ENCODE data around the gene RNF151. TPM values are rescaled to one million over a fixed set of nuclear protein-coding genes. Genes with fewer than 3 reads are reported as not detected.

Gene RNF151
- total RNA-seq, 1 experiment from 2014 or later: not detected

DNA sequence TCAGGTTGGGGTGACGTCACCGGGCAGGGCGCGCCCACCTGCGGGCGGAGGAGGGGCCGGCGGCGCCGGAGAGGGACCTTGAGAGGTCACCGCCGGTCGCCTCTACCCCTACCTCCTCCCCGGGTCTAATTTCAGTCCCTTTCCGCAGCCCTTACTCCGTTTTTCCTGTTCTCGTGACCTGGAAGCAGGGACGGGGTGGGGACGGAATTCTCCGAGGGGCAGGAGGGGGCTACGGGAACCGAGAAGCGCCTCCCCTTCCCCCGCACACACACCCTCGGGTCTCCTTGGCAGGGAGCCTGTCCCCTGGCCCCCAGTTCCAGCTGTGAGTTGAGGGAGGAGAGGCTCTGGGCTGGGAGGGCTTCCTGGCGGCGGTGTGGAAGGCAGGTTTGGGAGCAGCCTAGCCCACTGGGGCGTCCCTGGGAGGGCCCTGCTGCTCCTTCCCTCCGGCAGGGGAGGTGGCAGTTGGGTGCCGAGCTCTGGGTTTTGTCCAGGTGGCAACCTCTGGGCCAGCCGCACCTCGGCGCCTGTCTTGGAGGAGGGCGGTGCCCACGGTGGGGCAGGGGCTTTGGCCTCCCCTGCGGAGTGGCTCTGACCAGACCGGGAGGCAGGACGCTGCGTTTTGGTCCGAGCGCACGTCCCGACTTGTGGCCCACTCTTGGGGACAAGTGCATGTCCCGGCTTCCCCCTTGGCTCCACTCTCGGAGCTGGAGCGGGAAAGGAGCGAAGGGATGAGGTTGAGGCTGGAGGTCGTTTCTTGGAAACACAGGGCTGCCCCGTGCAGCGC, 23.9 kb downstream of the RNF151 start:
- peaks cover 18% of the 10 kb centered on the region for H3K4me1 ChIP-seq (ENCODE audit: control insufficient read depth, insufficient read depth, low read length)
- POLR2A ChIA-PET: interaction anchor here (0.6 kb wide), 1 partner anchor 51 kb away, joined by 5 read pairs; no protein-coding TSS in a partner anchor
- in situ Hi-C loops (cut with HindIII; ENCODE audit: low pct_unique_long_range_greater_than_20kb, low sequenced_read_pairs) (no loop called here), intact Hi-C loops (cut with micrococcal nuclease; ENCODE audit: unreplicated experiment) (no loop called here)
- DNase-seq (ENCODE audit: low read depth, low spot score) (no peak), ATAC-seq (peak; percentile 13; the same call in 1 of the 2 replicates)
- peak overlapping the region; percentile 50 to 67 for H3K4me3 ChIP-seq (ENCODE audit: low read depth in 2 of 2, low read length in 2 of 2)
- TF ChIP-seq SIN3A (IDR thresholded peaks at IDR 0.05; ENCODE audit: borderline replicate concordance, insufficient read depth, low read depth, low read length) (no peak), TCF7L2 (IDR thresholded peaks at IDR 0.05; ENCODE audit: low read depth, low read length) (no peak)
- TF ChIP-seq, protein P1, sequence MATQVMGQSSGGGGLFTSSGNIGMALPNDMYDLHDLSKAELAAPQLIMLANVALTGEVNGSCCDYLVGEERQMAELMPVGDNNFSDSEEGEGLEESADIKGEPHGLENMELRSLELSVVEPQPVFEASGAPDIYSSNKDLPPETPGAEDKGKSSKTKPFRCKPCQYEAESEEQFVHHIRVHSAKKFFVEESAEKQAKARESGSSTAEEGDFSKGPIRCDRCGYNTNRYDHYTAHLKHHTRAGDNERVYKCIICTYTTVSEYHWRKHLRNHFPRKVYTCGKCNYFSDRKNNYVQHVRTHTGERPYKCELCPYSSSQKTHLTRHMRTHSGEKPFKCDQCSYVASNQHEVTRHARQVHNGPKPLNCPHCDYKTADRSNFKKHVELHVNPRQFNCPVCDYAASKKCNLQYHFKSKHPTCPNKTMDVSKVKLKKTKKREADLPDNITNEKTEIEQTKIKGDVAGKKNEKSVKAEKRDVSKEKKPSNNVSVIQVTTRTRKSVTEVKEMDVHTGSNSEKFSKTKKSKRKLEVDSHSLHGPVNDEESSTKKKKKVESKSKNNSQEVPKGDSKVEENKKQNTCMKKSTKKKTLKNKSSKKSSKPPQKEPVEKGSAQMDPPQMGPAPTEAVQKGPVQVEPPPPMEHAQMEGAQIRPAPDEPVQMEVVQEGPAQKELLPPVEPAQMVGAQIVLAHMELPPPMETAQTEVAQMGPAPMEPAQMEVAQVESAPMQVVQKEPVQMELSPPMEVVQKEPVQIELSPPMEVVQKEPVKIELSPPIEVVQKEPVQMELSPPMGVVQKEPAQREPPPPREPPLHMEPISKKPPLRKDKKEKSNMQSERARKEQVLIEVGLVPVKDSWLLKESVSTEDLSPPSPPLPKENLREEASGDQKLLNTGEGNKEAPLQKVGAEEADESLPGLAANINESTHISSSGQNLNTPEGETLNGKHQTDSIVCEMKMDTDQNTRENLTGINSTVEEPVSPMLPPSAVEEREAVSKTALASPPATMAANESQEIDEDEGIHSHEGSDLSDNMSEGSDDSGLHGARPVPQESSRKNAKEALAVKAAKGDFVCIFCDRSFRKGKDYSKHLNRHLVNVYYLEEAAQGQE (IDR thresholded peaks at IDR 0.05; ENCODE audit: insufficient read depth in 1 of 2, low read depth in 2 of 2, low read length in 1 of 2): no peak
- TF ChIP-seq, protein P2, sequence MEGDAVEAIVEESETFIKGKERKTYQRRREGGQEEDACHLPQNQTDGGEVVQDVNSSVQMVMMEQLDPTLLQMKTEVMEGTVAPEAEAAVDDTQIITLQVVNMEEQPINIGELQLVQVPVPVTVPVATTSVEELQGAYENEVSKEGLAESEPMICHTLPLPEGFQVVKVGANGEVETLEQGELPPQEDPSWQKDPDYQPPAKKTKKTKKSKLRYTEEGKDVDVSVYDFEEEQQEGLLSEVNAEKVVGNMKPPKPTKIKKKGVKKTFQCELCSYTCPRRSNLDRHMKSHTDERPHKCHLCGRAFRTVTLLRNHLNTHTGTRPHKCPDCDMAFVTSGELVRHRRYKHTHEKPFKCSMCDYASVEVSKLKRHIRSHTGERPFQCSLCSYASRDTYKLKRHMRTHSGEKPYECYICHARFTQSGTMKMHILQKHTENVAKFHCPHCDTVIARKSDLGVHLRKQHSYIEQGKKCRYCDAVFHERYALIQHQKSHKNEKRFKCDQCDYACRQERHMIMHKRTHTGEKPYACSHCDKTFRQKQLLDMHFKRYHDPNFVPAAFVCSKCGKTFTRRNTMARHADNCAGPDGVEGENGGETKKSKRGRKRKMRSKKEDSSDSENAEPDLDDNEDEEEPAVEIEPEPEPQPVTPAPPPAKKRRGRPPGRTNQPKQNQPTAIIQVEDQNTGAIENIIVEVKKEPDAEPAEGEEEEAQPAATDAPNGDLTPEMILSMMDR (IDR thresholded peaks at IDR 0.05): no peak
- no peaks in the 10 kb centered on the region for H3K9me3 ChIP-seq (ENCODE audit: control insufficient read depth, insufficient read depth, low read depth, low read length)
- no peaks in the 10 kb centered on the region for H3K36me3 ChIP-seq (ENCODE audit: control insufficient read depth, insufficient read depth, low read length)
- no TSS peak for BruUV-seq (replicated peaks)
- peak overlapping the region; percentile 61; the same call in 1 of the 2 replicates for H3K27ac ChIP-seq (ENCODE audit: low read length)
- no peaks in the 10 kb centered on the region for H3K27me3 ChIP-seq (ENCODE audit: control insufficient read depth, insufficient read depth, low read length)
- CTCF ChIA-PET: no interaction called here

DNA sequence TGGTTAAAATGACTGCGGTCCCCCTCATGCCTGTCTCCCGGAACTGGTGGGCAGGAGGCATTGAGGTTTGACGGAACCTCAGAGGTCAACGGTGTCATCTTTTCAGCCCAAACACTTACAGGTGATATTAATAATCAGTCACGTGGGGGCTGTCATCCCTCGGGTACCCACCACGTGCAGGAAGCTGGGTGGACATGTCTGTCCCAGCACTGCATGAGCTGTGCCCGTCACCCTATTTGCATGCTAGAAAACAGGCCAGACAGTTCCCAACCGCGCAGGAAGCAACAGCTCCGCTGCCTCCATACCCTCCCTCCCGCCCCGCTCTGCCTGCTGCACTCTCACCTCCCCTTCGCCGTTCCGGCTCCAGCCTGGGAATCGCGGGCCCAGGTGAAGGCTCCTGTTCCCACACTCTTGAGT, 24.5 kb downstream of the RNF151 start:
- no peak overlapping the region for H3K27ac ChIP-seq (ENCODE audit: low read length)
- in situ Hi-C loops (cut with HindIII; ENCODE audit: low pct_unique_long_range_greater_than_20kb, low sequenced_read_pairs) (no loop called here), intact Hi-C loops (cut with micrococcal nuclease; ENCODE audit: unreplicated experiment) (no loop called here)
- H3K36me3 ChIP-seq (ENCODE audit: control insufficient read depth, insufficient read depth, low read length): no peaks in the 10 kb centered on the region
- ChIA-PET POLR2A (interaction anchor here (0.6 kb wide), 1 partner anchor 50 kb away, joined by 5 read pairs; no protein-coding TSS in a partner anchor), CTCF (no interaction called here)
- H3K4me3 ChIP-seq (ENCODE audit: low read depth in 2 of 2, low read length in 2 of 2): peak overlapping the region in 1 of 2 experiments; percentile 67; a peak in 1 of 4 replicates
- BruUV-seq (replicated peaks): no TSS peak
- no peaks in the 10 kb centered on the region for H3K27me3 ChIP-seq (ENCODE audit: control insufficient read depth, insufficient read depth, low read length)
- no peaks in the 10 kb centered on the region for H3K9me3 ChIP-seq (ENCODE audit: control insufficient read depth, insufficient read depth, low read depth, low read length)
- no peak for ATAC-seq
- TF ChIP-seq POLR2AphosphoS5 (IDR thresholded peaks at IDR 0.05; ENCODE audit: low read depth, low read length): no peak
- TF ChIP-seq, protein P2 (IDR thresholded peaks at IDR 0.05): no peak
- no peak for TF ChIP-seq SIN3A (IDR thresholded peaks at IDR 0.05; ENCODE audit: borderline replicate concordance, insufficient read depth, low read depth, low read length)
- TF ChIP-seq, protein P1 (IDR thresholded peaks at IDR 0.05; ENCODE audit: insufficient read depth in 1 of 2, low read depth in 2 of 2, low read length in 1 of 2): no peak
- TF ChIP-seq TCF7L2 (IDR thresholded peaks at IDR 0.05; ENCODE audit: low read depth, low read length): no peak
- DNase-seq (ENCODE audit: low read depth, low spot score): no peak
- H3K4me1 ChIP-seq (ENCODE audit: control insufficient read depth, insufficient read depth, low read length): peaks cover 15% of the 10 kb centered on the region; the same call in 1 of the 2 replicates

All from Panc1 (cell line).